Cardiac atrium fibroblast (primary cell): ENCODE results near the gene UCN2. TPM values are rescaled to one million over a fixed set of nuclear protein-coding genes. Genes with fewer than 3 reads are reported as not detected.

Experiments used
- total RNA-seq: library from RNA; depleted of rRNA; stranded (reverse); fragments of >200 nt; gene quantifications from 2 replicates; pipeline ENCODE4 v1.2.3, GENCODE V29; 2015

Gene UCN2
- total RNA-seq = 1.6 and 1.9 TPM in 2 replicates

GRCh38 chr3:48563382-48563918 is at the start of gene UCN2:
Gene UCN2 (minus strand): TSS chr3:48563781. CDS start chr3:48563124, 657 bp downstream.

GRCh38 chr3:48609088-48610005 is 45.8 kb upstream of the UCN2 start, which contains the start of gene UQCRC1:
Gene UQCRC1 (minus strand): TSS chr3:48609646. CDS start chr3:48609620, 26 bp downstream.

GRCh38 chr3:48595075-48595525 is 31.5 kb upstream of the UCN2 start, which contains the start of gene COL7A1:
Gene COL7A1 (minus strand): TSS chr3:48595329. CDS start chr3:48595159, 170 bp downstream.

GRCh38 chr3:48556796-48557626 is 6.6 kb downstream of the UCN2 start, which contains the start of gene PFKFB4:
Gene PFKFB4 (minus strand): TSS chr3:48556803. CDS start chr3:48556777, 26 bp downstream.

Other genes starting within 250 kb of the UCN2 start
- gene SPINK8, start 230.1 kb downstream of the UCN2 start, total RNA-seq = not detected in 2 replicates
- not detected in 2 replicates for gene FBXW12, start 191.6 kb downstream of the UCN2 start, total RNA-seq
- 9.2 and 20.9 TPM in 2 replicates for gene PLXNB1, start 133.7 kb downstream of the UCN2 start, total RNA-seq
- gene CCDC51, start 123.7 kb downstream of the UCN2 start, total RNA-seq = 8.3 and 18.3 TPM in 2 replicates
- 270 and 350 TPM in 2 replicates for gene TMA7, start 123.5 kb downstream of the UCN2 start, total RNA-seq
- 3.9 and 4.9 TPM in 2 replicates for gene ATRIP, start 117.0 kb downstream of the UCN2 start, total RNA-seq
- 136 and 163 TPM in 2 replicates for gene SHISA5, start 59.6 kb downstream of the UCN2 start, total RNA-seq
- gene PFKFB4, start 7.0 kb downstream of the UCN2 start, total RNA-seq = 35.4 and 41.0 TPM in 2 replicates
- 5.4 and 14.9 TPM in 2 replicates for gene COL7A1, start 31.5 kb upstream of the UCN2 start, total RNA-seq
- 172 and 199 TPM in 2 replicates for gene UQCRC1, start 45.9 kb upstream of the UCN2 start, total RNA-seq
- not detected in 2 replicates for gene TMEM89, start 58.0 kb upstream of the UCN2 start, total RNA-seq
- 40.6 and 42.9 TPM in 2 replicates for gene SLC26A6, start 71.7 kb upstream of the UCN2 start, total RNA-seq
- gene CELSR3, start 99.1 kb upstream of the UCN2 start, total RNA-seq = 1.9 and 2.5 TPM in 2 replicates
- 28.0 and 37.7 TPM in 2 replicates for gene NCKIPSD, start 122.1 kb upstream of the UCN2 start, total RNA-seq
- gene IP6K2, start 153.4 kb upstream of the UCN2 start, total RNA-seq = 46.0 and 54.9 TPM in 2 replicates